GM19240 (cell line): ENCODE measurements around the gene PRSS36.
"Not testable (repeated sequence)": the region's sequence is repeated elsewhere in the genome, so short reads cannot be mapped to it uniquely, and the experiment has no call there.

Experiments
- DNase-seq: peaks from one replicate; pipeline ENCODE4 v3.0.0; 2011; ENCODE audit warnings: low spot score; ENCODE audit not compliant: insufficient read length

Gene PRSS36

GRCh38 chr16:31105677-31106213 lies 44.1 kb downstream of the PRSS36 start:
- DNase-seq, result peak; percentile 78

- DNase-seq, result not testable (repeated sequence)
These were observed 48.8 kb downstream of the PRSS36 start for GRCh38 chr16:31100876-31101641.

DNA sequence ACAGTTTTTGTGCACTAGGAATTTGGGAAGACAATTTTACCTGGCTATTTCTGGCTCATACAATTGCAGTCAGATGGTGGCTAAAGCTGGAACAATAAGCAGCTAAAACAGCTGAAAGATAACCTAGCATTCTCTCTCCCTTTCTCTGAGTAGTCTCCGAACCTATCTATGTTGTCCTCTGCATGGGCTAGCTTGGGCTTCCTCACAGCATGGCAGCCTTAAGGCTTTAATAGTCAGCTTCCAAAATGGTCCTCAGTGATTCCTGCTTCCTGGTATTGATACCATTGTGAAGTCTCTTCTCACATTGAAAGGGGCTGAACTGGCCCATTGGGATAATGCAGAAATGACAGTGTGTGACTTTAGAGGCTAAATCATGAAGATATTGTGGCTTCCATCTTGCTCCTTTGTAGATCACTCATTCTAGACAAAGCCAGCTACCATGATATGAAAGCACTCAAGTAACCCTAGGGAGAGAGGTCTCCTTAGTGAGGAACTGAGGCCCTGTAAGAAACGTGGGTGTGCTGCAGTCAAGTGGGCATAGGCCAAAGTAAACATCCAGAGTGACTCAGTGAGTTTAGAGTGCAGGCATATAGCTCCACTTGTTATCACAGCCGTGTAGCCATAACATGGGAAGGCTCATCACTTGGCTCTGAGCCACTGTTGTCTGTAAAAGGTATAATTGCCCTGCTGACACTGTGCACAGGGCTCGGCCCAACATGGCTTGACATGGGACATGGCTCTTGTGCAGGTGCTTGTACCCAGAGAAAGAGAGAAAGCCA lies 49.8 kb downstream of the PRSS36 start:
- no peak for DNase-seq

GRCh38 chr16:31094424-31095120 lies 55.3 kb downstream of the PRSS36 start, which contains the start of gene VKORC1:
TSS of gene VKORC1 (minus strand) at chr16:31094797. CDS start at chr16:31094729, 68 bp downstream.
- DNase-seq, result peak; percentile 88

DNA sequence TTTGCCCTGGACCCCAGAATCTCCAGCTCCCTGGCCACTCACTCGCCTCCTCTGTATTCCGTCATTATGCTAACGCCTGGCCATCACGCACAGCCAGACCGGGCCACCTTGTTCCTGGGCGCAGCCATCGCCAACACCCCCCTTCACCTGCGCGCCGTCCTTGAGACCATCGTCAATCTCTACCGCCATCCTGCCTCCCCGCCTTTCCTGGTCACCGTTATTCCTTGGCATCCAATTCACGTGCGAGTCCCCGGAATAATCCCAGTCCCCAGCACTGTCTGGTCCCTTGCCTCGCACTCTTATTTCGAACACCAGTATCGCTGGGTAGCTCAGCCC lies 55.8 kb downstream of the PRSS36 start:
- no peak for DNase-seq

- DNase-seq, result no peak
These were observed 56.6 kb downstream of the PRSS36 start for GRCh38 chr16:31093132-31093703.

GRCh38 chr16:31092330-31092729 lies 57.5 kb downstream of the PRSS36 start:
- DNase-seq, result no peak

- DNase-seq, result no peak
These were observed 59.3 kb downstream of the PRSS36 start for GRCh38 chr16:31090540-31090939.

DNA sequence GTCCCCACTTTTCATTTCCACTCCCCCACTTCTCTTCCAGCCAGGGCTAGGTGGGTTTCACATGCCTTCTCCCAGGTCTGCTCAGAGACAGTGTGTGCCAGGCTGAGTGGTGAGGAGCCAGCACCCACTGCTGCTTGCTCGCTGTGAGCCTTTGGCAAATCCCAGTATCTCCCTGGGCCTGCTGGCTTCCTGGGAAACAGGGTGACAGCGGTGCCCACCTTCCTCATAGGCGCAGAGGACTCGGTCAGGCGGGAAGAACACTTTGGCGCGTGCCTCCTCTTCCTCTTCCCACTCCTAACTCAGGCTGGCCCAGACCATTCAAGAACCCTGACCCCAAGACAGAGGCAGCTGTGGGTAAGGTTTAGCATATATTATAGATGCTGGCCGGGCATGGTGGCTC lies 60.7 kb downstream of the PRSS36 start:
- DNase-seq, result no peak
